Activated naive CD8-positive, alpha-beta T cell (primary cell): ENCODE results near the gene ALPK1.
"Not testable (repeated sequence)": the region's sequence is repeated elsewhere in the genome, so short reads cannot be mapped to it uniquely, and the experiment has no call there.

Experiments
- H3K27ac Mint-ChIP-seq: one replicate; pipeline ENCODE4 v1.8.0; 2021; ENCODE audit warnings: mixed read lengths
- H3K27me3 Mint-ChIP-seq: one replicate; pipeline ENCODE4 v1.8.0; 2021; ENCODE audit warnings: mixed read lengths
- H3K36me3 Mint-ChIP-seq: one replicate; pipeline ENCODE4 v1.8.0; 2021; ENCODE audit warnings: mixed read lengths
- H3K4me1 Mint-ChIP-seq: one replicate; pipeline ENCODE4 v1.8.0; 2021; ENCODE audit warnings: low read depth, mixed read lengths
- H3K4me3 Mint-ChIP-seq: one replicate; pipeline ENCODE4 v1.8.0; 2021; ENCODE audit warnings: mild to moderate bottlenecking, mixed read lengths
- H3K9me3 Mint-ChIP-seq: one replicate; pipeline ENCODE4 v1.8.0; 2021; ENCODE audit warnings: low read depth, mixed read lengths

ALPK1 gene

DNA sequence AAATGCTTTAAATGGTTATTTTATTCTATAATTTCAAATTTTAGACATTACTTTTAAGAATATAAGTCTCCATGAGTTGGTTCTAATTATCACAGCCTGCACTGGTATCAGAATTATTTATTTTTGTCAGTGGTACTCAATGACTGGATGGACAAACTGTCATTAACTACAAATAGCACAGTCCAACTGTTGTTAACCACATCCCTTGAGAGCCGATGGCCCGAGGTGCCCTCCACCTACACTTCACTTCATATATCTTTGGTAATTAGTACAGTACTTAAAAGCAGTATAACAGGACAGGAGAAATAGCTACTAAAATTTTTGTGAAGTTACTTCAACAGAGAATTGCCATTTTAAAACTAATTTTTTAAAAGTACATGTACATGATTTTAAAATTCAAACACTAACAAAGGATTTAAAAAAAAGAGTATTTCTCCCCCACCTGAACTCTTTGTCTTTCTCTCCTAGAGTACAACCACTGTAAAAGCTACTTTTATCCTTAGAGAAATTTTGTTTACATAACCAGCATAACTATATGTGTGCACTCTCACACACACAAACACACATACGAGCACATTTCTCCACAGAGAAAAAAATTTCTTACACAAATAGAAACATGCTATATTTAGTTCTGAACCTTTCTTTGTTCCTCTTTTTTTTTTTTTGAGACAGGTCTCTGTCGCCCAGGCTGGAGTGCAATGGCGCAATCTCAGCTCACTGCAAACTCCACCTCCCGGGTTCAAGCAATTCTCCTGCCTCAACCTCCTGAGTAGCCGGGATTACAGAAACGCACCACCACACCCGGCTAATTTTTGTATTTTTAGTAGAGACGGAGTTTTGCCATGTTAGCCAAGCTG lies 17.9 kb upstream of the ALPK1 start:
- Mint-ChIP-seq H3K27ac (peak overlapping the region; percentile 76), H3K9me3 (peaks cover 5% of the 10 kb centered on the region), H3K36me3 (peaks cover 13% of the 10 kb centered on the region), H3K4me3 (no peak overlapping the region), H3K27me3 (no peaks in the 10 kb centered on the region), H3K4me1 (peaks cover 46% of the 10 kb centered on the region)

- Mint-ChIP-seq H3K4me1 (peaks cover 50% of the 10 kb centered on the region), H3K27me3 (no peaks in the 10 kb centered on the region), H3K4me3 (no peak overlapping the region), H3K36me3 (peaks cover 13% of the 10 kb centered on the region), H3K9me3 (peaks cover 5% of the 10 kb centered on the region), H3K27ac (peak overlapping the region; percentile 31)
Measured at GRCh38 chr4:112279882-112280315, 17.3 kb upstream of the ALPK1 start.

DNA sequence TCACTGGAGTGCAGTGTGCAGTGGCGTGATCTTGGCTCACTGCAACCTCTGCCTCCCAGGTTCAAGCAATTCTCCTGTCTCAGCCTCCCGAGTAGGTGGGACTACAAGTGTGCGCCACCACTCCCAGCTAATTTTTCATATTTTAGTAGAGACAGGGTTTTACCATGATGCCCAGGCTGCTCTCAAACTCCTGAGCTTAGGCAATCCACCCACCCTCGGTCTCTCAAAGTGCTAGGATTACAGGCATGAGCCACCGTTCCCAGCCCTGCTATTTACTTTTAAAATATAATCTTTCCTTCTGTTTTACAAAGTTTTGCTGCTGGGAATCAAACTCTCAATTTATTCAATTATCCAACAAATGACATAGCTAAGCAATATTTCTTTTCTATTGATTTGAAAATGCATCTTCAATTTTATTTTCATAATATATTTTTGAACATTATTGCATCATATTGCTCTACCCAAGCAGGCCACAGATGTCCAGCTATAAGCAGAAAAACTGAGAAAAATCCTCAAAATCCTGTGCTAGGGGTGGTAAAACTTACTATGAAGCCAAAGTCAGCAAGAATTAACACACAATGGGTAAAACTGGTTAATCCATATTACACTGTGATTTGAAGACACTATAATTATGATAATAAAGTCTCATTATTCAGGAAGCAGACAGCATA lies 16.6 kb upstream of the ALPK1 start:
- Mint-ChIP-seq H3K36me3 (peaks cover 13% of the 10 kb centered on the region), H3K9me3 (peaks cover 5% of the 10 kb centered on the region), H3K27ac (peak overlapping the region; percentile 41), H3K4me1 (peaks cover 50% of the 10 kb centered on the region), H3K4me3 (no peak overlapping the region), H3K27me3 (no peaks in the 10 kb centered on the region)

DNA sequence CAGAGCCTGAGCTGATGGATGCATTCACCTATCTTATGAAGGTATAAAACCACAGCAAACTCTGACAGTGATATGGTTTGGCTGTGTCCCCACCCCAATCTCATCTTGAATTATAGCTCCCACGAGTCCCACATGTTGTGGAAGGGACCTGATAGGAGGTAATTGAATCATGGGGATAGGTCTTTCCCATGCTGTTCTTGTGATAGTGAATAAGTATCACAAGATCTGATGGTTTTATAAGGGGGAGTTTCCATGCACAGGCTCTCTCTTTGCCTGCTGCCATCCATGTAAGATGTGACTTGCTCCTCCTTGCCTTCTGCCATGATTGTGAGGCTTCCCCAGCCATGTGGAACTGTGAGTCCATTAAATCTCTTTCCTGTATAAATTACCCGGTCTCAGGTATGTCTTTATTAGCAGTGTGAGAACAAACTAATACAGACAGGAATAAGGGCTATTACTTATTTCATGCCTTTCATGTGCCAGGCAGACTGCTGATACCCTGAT lies 15.2 kb upstream of the ALPK1 start:
- H3K27ac Mint-ChIP-seq, H3K9me3 Mint-ChIP-seq, H3K27me3 Mint-ChIP-seq, H3K36me3 Mint-ChIP-seq, H3K4me3 Mint-ChIP-seq: not testable (repeated sequence)
- H3K4me1 Mint-ChIP-seq = peaks cover 60% of the 10 kb centered on the region

DNA sequence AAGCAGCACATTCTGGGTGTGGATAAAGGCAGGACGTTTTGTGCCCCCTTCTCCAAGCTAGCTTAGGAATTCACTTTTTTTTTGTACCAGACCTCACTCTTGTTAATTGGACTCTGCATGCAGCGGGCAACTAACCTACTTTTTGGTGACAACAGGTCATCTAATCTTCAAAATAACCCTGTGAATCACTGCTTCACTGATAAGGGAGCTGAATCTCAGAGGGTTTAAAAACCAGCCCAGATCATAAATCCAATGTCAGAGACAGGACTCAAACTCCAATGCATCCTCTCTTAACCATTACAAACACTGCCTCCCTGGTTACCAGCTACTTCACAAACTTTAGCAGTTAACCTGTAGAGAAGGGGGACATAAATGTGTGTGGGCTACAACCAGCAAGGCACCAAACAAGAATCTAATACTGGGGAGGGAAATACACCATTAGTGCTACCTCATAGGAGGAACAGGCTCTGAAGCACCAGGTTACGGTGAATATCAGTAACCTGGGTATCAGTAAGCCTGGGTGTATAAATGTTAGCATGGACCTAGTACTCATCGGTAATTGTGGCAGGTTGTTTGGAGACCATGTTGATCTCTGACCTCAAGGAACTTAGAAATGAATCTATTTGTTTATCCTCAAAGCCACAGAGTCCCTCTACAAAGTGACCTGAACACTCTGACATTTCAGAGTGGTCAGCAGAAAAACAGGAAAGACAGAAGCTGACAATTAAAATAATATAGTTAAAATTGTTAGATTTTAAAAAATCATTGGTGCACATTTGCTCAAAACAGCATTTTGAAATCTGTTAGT lies 14.1 kb upstream of the ALPK1 start:
- peaks cover 69% of the 10 kb centered on the region for H3K4me1 Mint-ChIP-seq
- peak overlapping the region; percentile 50 for H3K4me3 Mint-ChIP-seq
- peaks cover 5% of the 10 kb centered on the region for H3K9me3 Mint-ChIP-seq
- peaks cover 7% of the 10 kb centered on the region for H3K36me3 Mint-ChIP-seq
- H3K27ac Mint-ChIP-seq = peak overlapping the region; percentile 51
- H3K27me3 Mint-ChIP-seq = no peaks in the 10 kb centered on the region

DNA sequence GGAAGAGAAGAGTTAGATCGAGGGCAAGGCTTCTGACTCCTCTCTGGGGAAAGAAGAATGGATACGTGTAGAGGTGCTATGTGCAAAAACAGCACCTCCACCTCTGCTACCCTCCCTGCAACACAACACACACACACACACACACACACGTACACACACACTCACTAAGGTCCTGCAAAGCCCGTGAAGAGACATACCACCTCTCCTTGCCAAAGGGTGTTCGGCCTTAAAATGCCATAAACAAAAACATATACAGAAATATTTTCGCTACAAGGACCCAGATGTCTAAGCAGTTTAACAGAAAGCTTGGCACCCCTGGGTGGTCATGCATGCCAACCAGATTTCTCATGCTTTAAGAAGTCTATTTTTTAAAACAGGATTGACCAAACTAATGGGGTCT lies 13.0 kb upstream of the ALPK1 start:
- peaks cover 7% of the 10 kb centered on the region for H3K36me3 Mint-ChIP-seq
- H3K27ac Mint-ChIP-seq = peak overlapping the region; percentile 92
- H3K27me3 Mint-ChIP-seq = no peaks in the 10 kb centered on the region
- peaks cover 75% of the 10 kb centered on the region for H3K4me1 Mint-ChIP-seq
- H3K4me3 Mint-ChIP-seq = peak overlapping the region; percentile 94
- H3K9me3 Mint-ChIP-seq = peaks cover 5% of the 10 kb centered on the region

DNA sequence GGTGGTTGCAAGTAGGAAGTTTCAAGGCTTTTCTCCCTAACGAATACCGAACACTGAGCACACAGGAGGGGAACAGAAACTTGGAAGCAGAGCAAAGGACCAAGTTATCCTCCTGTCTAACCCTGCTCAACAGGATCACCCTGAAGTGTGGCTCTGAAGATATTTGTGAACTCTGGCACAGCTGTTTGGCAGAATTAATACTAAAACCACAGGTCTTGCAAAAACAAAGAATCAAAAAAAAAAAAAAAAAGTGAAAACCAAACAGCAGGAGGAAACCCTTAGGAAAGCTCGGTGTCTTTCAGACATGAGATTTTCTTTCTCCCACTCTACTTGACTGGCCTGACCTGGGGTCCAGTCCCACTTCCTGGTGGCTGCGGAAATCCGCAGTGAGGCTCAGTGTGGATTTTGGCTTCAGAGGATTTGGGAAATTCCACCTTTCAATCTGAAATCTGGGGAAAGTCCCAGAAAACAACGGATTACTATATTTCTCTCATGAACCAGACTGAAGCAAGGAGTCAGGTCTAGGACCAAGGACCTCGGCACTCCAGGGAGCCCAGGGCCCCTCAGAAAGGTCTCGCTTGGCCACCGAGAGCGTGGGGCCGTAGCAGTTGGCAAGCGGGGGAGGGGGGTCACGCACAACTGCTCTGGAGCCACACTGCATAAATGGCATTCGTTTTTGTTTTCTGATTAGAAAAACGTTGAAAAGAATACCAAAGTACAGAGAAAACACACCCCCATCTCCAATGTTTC lies 12.3 kb upstream of the ALPK1 start:
- no peaks in the 10 kb centered on the region for H3K27me3 Mint-ChIP-seq
- H3K4me1 Mint-ChIP-seq = peaks cover 75% of the 10 kb centered on the region
- peaks cover 5% of the 10 kb centered on the region for H3K9me3 Mint-ChIP-seq
- H3K4me3 Mint-ChIP-seq = peak overlapping the region; percentile 94
- peaks cover 7% of the 10 kb centered on the region for H3K36me3 Mint-ChIP-seq
- peak overlapping the region; percentile 92 for H3K27ac Mint-ChIP-seq

DNA sequence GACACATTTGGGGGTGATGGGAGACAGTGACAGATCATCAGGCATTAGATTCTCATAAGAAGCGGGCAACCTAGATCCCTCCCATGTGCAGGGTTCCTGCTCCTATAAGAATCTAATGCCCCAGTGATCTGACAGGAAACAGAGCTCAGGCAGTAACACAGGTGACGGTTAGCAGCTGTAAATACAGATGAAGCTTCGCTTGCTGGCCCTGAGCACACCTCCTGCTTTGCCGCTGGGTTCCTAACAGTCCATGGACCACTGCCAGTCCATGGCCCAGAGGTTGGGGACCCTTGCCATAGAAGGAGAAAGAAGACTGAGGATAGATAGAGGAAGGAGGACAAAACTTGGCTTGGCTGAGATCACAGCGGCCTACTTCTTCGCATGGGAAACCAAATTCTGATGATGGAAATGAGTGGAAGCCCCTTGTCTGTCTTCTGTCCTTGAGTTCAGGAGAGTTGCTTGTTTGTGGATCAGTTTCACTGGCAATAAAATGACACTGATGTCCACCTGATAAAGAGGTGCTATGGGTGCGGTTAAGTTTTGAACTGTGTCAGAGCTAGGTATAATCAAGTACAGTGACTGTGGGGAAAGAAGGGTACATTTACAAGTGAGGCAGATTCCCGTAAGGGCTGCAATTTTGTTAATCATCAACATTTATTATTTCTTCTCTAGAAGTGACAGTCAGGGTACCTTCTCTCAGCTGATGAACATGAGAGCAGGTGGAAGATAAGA lies 9.7 kb upstream of the ALPK1 start:
- Mint-ChIP-seq H3K27me3 (no peaks in the 10 kb centered on the region), H3K4me1 (peaks cover 60% of the 10 kb centered on the region), H3K27ac (peak overlapping the region; percentile 93), H3K4me3 (peak overlapping the region; percentile 94), H3K9me3 (peaks cover 1% of the 10 kb centered on the region), H3K36me3 (peaks cover 1% of the 10 kb centered on the region)

DNA sequence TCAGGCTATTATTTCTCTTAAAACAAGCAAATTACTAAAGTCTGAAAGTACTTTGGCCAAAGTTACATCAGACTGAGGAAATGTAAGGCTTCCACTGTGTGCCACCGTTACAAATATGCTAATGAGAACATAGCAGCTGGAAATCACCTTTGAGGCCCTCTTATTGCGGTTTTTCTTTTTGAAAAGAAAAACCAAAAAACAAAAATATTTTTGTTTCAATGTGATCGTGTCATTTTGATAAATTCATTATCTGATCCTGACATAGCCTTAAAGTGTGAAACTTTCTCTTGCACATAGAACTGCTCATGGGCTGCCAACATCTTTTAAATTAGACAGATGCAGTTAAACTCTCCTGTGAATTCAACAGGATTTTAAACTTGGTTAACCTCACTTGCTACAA lies 8.7 kb upstream of the ALPK1 start:
- peaks cover 51% of the 10 kb centered on the region for H3K4me1 Mint-ChIP-seq
- H3K36me3 Mint-ChIP-seq = no peaks in the 10 kb centered on the region
- H3K27ac Mint-ChIP-seq = peak overlapping the region; percentile 86
- H3K9me3 Mint-ChIP-seq = no peaks in the 10 kb centered on the region
- H3K4me3 Mint-ChIP-seq = peak overlapping the region; percentile 58
- H3K27me3 Mint-ChIP-seq = no peaks in the 10 kb centered on the region

GRCh38 chr4:112289407-112290253 lies 7.5 kb upstream of the ALPK1 start:
- no peaks in the 10 kb centered on the region for H3K9me3 Mint-ChIP-seq
- H3K36me3 Mint-ChIP-seq = no peaks in the 10 kb centered on the region
- H3K27me3 Mint-ChIP-seq = no peaks in the 10 kb centered on the region

GRCh38 chr4:112290341-112290740 lies 6.8 kb upstream of the ALPK1 start:
- peaks cover 39% of the 10 kb centered on the region for H3K4me1 Mint-ChIP-seq
- H3K9me3 Mint-ChIP-seq = no peaks in the 10 kb centered on the region
- no peak overlapping the region for H3K4me3 Mint-ChIP-seq
- H3K27me3 Mint-ChIP-seq = no peaks in the 10 kb centered on the region
- no peaks in the 10 kb centered on the region for H3K36me3 Mint-ChIP-seq
- H3K27ac Mint-ChIP-seq = peak overlapping the region; percentile 41

More at GRCh38 chr4:112289407-112290253, 7.5 kb upstream of the ALPK1 start:
- Mint-ChIP-seq H3K27ac (peak overlapping the region; percentile 64), H3K4me3 (no peak overlapping the region), H3K4me1 (peaks cover 40% of the 10 kb centered on the region)

GRCh38 chr4:112299721-112300120 lies 2.6 kb downstream of the ALPK1 start:
- Mint-ChIP-seq H3K27me3 (no peaks in the 10 kb centered on the region), H3K9me3 (no peaks in the 10 kb centered on the region), H3K4me3 (no peak overlapping the region), H3K27ac (no peak overlapping the region), H3K36me3 (no peaks in the 10 kb centered on the region), H3K4me1 (peaks cover 30% of the 10 kb centered on the region)
